Stimulated activated CD8-positive, alpha-beta memory T cell treated with anti-CD3 and anti-CD28 coated beads, Interleukin-15, amount 100 ng/mL, for 24 hours (primary cell): ENCODE data around the gene MT2A.

Experiments
- DNase-seq: peaks from one replicate; pipeline ENCODE4 v3.0.0-alpha.2; 2020; ENCODE audit warnings: low read depth

MT2A gene

DNA sequence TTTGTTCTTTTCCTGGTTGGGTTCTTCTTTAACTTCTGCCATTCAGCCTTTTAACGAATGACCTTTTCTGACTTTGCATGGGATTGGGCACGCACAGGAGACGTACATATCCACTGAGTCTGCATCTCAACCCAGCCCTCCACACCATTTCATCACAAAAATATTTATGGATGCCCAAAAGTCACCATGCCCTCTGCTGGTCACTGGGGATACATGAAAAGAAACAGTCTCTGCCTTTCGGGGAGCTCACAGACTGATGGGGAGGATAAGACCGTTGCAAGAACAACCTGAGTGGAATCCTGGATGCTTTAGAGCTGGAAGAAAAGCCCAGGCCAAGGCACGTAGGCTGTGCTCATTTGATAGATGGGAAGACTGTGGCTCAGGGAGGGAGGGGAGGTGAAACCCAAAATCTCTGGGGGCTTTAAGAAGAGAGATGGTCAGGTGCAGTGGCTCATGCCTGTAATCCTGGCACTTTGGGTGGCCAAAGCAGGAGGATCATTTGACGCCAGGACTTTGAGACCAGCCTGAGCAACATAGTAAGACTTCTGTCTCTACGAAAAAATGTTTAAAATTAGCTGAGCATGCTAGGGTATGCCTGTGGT is 7.9 kb upstream of the MT2A start:
- no peak for DNase-seq

DNA sequence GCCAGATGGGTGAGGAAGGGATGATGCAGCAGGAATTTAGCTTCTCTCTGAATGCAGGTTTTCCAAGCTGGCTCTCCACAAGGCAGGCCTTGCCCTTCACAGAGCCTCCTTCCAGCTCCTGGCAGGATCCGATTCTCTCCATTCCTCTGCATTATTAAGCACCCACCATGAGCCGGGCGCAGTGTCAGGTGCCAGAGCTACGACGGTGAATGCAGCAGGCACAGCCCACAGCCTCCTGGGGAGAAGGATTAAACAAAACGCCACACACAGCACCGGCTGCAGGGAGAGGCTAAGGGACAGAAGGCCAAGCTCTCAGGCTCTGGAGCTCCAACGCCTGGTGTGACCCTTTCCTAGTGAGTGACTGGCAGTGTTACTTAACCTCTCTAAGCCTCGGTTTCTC is 7.1 kb upstream of the MT2A start:
- no peak for DNase-seq

DNA sequence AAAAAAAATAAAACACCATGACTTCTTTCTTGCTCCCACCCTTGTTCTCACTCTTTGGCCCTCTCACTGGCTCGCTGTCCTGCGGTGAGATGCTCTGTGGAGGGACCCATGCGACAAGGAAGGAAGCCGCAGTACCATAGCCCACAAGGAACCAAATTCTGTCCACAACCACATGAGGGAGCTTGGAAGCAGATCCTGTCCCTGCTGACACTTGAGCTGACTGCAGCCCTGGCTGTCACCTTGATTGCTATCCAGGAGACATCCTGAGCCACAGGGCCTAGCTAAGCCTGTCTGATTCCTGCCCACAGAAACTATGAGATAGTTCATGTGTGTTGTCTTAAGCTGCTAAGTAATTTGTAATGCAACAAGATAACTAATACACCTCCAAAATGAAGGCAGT is 4.8 kb upstream of the MT2A start:
- DNase-seq: no peak

DNA sequence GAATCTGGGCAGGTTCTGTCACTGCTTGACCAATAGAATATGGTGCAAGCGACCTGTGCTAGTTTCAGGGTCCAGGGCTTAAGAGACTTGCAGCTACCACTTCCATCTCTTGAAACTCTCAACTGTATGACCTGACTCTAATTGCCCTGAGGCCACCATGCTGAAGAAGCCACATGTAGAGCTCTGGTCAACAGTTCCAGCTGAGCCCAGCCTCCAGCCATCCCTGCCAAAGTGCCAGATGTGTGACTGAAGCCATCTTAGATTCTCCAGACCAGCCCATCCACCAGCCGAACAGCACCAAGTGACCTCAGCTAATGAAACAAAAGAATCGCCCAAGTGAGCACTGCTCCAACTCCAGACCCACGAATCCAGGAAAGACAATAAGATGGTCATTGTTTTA is 3.4 kb upstream of the MT2A start:
- DNase-seq: no peak

DNA sequence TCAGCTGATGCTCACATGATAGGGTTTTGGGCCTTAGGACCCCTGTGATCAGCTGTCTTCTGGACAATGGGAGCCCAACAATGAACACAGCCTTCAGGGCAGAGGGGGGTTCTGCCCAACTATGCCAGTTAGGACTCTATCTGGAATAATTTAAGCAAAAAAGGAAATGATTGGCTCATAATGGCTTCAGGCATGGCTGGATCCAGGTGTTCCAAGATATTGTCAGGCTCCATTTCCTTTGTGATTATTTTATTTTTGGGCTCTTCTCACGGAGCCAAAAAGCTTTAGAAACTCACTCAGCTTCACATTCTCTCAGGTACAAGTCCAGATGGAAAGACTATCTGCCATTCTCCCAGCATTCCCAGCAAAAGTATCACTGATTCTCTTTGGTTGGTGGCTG is 2.9 kb upstream of the MT2A start:
- DNase-seq: no peak

DNA sequence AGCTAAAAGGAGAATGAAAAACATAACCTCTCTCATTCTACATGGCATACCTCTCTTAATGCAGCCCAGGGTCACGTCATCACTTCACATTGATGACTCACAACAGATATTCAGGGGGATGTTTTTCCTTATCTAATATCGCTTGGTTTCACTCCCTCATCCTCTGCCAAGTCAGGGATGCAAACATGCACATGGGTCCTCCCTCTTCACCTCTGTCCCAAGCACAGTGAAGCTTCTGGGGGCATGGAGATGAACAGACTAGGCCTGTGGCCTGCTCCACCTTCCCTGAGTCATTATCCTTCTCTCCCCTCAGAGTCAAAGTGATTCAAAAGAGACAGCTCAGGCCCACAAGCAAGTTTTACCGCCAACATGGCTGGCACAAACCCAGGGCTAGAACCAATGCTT is 2.3 kb upstream of the MT2A start:
- no peak for DNase-seq

DNA sequence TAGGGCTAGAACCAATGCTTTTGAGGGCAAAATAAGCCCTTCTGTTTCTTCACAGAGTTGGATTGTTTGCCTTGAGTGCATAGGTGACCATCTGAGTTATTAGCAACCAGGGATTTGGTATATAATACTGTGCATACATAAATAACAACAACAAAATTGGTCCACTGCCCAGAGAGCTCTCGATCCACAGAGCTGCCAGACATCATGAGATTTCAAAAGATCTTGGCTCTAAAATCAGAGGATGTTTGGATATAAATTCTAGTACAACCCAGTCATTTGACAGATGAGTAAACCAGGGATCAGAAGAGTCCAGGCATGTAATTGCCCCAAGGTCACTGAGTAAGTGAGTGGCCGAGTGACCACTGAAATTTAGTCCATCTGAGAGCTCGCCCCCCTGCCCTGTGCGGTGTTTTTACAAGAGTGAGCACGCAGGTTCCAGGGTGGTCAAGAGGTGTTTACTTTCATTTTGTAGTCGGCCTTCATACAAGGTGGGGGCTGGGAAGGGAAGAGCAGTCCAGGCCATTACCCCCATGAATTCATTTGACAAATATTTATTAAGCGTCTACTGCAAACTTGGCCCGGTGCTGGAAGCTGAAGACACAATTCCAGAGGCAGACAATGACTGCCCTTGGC is 1.8 kb upstream of the MT2A start:
- DNase-seq: no peak

DNA sequence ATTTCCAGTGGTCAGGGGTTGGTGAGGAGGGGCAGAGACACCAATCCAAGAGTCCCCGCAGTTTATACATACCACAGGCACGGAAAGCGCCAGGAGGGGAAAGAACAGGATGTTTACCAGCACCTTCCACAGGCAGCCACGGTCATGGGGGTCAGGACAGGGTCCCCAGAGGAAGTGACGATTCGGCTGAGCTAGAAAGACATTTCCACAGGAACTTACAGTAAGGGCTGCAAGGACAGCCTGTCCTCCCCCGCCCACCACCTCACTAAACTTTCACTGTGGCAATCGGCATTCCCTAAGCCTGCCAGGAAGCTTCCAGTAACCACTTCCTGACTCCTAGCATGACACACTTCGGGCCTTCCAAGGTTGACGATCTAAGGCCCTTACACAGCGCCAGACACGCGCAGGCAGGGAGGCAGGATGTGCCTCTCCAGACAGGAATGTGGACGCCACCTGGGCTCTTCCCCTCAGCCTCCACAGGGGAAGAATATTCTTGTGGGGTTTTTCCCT is 1.2 kb upstream of the MT2A start:
- DNase-seq: no peak

DNA sequence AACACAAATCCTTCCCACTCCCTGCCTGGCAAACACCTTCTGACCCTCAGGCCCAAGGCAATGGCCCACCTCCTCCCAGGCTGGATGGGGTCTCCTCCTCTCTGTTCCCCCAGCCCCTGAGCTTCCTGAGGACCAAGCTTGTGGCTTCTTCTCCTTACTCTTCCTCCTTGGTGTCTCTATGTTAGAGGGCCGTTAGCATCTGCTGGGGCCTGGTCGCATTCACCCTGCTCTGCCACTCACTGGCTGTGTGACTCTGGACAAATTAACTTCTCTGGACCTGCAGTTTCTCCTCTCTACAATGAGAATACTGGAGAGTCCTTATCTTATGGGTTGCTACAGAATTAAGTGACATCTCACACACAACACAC is 725 bp upstream of the MT2A start:
- no peak for DNase-seq

DNA sequence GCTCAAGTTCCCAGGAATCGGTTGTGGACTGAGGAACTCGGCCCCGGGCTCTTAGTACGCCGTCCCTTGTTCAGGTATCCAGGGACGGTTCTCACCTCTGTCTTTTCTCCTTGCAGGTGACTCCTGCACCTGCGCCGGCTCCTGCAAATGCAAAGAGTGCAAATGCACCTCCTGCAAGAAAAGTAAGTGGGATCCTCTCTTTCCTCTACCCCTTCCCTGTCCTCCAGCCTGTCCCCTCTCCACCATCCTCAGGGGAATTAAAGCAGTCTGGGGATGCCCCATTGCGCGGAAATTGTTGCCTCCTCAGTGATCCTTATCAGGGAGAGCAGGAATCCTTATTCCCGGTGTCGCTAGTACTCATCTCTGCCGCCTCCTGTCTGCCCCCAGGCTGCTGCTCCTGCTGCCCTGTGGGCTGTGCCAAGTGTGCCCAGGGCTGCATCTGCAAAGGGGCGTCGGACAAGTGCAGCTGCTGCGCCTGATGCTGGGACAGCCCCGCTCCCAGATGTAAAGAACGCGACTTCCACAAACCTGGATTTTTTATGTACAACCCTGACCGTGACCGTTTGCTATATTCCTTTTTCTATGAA is 585 bp downstream of the MT2A start:
- DNase-seq: no peak

DNA sequence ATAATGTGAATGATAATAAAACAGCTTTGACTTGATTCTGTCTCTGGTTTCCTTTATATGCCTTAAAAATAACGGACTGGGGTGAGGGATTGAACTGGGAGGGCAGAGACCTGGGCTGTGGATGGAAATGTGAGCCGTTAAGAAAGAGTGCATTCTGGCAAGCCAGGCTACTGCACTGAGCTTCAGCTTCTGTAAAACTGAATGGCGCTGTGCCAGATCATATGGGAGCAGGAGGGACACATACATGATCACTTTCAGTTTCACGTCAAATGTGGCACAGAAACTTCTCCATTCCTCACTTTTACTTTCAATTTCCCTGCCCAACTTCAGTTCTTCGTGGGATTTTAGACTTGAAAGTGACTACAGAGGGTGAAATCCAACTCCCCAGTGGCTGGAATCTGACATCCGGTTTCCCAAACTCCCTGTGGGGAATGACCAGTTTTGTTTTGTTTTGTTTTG is 1.1 kb downstream of the MT2A start:
- DNase-seq: no peak

DNA sequence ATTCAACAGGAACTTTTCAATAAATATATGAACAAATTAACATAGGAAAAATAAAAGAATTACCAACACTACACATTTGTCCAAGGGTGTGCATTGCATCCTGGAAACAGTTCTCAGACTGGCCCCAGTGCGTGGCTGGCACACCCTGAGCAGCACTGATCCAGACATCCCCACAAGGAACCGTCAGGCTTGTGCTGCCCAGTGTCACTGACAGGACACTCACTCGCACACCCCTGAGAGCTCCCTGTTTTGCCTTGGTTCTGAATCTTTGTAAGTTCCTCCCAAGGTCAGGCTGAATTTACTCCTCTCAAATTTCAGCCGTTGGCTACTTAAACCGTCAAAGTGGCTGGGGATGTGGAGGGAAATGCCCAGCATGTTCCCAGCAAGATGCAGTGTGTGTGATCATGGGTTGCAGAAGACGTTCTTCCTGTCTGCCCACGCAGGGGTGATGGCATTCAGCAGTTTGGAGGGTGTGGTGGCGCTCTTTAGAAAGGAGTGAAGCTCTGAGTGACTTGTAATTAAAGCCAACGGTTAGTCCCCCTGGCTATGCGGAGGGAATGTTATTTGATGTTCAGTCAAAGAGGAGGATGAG is 1.7 kb downstream of the MT2A start:
- DNase-seq: no peak

DNA sequence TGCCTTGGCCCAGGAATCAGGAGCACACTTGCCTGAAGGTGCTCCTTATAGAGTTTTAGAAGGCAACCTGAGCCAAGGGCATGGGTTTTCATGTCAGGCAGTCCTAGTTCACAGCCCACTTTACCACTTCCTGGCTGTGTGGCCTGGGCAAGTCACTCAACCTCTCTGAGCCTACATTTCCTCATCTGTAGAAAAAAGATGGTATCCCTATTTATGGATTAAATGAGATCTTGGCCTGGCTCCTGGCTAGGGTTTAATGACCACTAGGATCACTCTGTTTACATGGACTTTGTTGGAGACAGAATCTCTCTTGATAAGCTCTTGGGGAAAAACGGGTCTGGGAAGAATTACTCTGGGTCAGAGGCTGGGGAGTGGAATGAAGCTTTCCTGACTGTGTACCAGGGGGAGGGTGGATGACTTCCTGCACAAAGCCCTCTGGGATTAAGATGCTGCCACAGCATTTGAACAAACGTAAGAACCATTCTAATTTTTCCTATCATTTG is 2.3 kb downstream of the MT2A start:
- DNase-seq: no peak

DNA sequence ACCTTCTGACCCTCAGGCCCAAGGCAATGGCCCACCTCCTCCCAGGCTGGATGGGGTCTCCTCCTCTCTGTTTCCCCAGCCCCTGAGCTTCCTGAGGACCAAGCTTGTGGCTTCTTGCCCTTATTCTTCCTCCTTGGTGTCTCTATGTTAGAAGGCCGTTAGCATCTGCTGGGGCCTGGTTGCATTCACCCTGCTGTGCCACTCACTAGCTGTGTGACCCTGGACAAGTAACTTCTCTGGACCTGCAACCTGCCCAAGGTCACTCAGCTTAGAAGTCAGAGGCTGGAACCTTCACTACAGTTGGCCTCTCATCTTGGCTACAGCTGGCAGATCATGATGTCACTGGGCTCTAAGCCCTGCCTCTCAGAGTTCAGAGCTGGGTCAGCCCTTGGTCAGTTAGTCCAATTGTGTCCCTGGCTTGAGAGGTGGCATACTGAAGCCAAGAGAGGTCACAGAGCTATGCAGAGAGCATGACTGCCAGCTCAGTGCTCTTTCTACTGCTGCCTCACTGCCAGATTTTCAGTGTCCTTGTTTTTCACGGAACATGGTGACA is 3.0 kb downstream of the MT2A start:
- DNase-seq: no peak

DNA sequence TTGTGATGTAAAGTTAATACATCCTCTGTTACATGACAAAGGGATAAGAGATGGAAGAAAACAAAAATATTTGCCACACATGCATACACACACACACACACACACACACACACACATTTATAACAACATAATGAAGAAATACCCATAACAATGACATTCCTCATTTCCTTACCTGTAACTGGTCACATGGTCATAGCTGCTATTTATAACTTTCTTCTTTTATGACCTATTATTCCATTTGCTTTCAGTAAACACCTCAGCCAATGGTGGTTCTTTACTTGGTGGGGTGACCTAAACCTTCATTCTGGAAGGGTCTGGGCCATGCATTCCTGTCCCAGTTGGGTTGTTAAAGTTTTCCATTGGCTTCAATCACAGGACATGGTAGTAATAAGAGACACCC is 5.3 kb downstream of the MT2A start:
- no peak for DNase-seq

DNA sequence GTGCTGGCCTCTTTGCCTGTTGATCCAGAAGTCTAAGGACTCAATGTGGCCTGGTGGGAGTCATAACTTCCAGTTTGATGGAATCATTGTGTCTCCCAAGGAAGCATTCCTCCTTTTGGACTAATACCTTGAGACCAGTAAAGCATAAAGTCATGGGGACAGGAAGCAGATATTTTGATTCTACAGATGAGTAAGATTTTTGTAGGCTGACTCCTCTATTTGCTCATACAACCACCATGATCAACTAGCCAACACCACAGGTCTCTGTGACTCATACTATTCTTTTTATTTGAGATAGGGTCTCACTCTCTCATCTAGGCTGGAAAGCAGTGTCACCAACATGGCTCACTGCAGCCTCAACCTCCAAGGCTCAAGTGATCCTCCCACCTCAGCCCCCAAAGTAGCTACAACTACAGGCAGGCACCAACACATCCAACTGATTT is 6.2 kb downstream of the MT2A start:
- DNase-seq: no peak

DNA sequence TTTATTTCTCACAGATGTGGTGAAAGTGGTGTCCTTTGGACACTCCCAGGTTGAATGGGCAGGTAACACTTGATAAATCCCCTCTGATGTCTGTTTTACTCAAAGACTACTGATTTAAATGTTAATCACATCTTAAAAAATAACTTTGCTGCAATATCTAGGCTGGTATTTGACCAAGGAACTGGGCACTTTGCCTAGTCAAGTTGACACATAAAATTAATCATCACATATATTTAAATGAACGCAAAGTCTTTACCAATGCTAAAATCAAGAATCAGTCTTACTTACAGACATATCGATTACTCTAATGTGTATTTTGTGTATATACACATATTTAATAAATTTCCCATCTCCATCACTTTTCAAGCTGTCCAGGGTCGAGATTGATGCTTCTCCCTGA is 7.0 kb downstream of the MT2A start:
- no peak for DNase-seq

DNA sequence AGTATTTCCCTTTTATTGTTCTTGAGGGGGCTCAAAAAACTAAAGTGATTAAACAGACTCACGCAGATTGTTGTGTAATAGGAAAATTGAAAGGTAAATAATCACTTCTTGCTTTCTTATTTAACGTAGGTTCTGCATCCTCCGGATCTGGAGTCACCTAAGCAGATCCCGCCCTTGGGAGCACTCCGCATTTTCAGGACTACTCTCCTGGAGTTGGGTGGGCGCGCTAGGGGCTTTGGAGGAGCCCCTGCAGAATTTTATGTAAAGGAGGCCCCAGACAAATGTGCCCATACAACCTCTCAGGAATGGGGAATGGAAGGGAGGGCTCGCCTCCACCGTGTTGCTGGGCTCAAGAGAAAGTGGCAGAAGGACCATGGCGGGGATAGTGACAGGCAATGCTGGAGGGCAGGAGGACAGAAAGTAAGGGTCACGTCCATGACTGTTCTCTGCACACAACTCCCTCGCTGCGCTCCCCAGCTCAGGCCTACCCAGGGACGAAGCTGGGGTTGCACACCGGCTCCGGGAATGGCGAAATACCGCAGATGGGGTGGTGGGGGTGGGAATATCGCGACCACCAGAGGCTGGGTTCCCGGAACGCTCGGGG is 8.3 kb downstream of the MT2A start:
- no peak for DNase-seq

DNA sequence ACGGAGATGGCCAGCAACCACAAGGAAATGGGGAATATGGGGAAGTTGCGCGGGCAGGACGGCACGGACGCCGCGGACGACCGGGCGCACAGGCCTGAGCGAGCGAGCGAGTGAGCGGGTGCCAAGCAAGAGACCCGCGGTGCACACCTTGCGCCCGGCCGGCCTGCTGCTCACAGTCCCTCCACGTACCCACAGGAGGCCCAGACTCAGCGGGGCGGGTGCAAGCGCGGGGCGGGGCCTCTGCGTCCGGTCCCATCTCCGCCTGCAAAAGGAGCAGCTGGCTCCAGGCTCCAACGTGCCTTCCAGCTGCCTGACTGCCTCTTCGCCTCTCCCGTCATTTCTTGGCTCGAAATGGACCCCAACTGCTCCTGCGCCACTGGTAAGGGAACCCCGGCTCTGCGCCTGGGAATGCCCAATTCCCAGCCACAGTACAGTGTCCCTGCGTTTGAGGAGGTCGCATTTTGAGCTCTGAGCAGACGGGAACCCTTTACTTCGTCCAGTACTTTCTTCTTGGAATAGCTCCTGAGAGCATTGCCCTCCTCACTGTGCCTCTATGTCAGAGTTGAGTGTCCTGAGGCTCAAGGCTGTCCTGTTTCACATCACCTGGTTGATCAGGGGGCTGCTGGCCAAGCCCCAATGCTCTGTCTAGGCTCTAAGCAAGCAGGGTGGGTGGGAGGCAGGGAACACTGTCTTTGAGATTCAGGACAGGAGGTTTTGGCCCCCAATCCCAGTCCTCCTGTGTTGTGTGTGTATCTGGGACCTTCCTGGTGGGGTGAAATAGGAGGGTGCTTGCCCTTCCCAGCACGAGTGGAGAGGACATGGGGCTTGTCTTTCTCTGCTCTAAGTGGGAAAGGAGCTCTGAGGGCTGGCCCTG is 9.1 kb downstream of the MT2A start:
- DNase-seq: no peak

DNA sequence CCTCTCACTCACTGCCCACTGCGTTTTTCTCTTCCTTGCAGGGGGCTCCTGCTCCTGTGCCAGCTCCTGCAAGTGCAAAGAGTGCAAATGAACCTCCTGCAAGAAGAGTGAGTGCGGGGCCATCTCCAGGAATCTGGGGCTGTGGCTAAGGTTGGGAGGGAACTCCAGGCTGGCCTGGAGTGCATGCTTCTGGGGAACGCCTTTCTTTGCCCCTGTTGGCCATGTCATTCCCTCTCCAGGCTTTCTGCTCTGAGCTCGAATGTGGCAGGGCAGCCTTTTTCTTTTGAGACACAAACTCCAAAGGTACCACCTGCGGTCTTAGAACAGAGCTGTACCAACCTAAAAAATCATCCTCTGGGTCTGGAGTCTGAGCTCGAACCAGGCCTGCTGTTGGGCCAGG is 9.8 kb downstream of the MT2A start:
- no peak for DNase-seq

DNA sequence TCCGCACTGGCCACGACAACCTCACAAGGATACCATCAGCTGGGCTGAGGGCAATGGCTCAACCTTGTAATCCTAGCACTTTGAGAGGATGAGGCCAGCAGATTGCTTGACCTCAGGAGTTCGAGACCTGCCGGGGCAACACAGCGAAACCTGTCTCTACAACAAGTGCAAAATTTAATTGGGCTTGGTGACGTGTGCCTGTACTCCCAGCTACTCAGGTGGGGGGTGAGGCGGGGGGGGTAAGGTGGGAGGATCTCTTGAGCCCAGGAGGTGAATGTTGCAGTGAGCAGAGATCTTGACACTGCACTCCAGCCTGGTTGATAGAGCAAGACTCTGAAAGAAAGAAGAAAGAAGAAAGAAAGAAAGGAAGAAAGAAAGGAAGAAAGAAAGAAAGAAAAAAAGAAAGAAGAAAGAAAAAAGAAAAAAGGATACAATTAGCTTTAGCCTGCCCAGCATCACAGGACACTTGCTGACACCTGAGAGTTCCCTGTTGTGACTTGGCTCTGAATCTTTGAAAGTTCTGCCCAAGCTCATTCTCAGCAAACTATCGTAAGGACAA is 12.0 kb downstream of the MT2A start:
- DNase-seq: no peak
